WTC11 (cell line): ENCODE measurements around the gene TFPT.

Source experiments
- CTCF ChIP-seq: fragments of 200-600 bp; IDR thresholded peaks from 2 replicates; pipeline ENCODE4 v1.8.0; 2022; ENCODE audit warnings: antibody characterized with exemption
- FOXJ3 ChIP-seq: sonication (generic); formaldehyde crosslinking; IDR thresholded peaks from 2 replicates; pipeline ENCODE4 v1.9.0; 2021; ENCODE audit warnings: missing genetic modification reagents, mild to moderate bottlenecking, borderline replicate concordance
- MAX ChIP-seq: sonication (generic); formaldehyde crosslinking; IDR thresholded peaks from 2 replicates; pipeline ENCODE4 v1.8.0; 2022; ENCODE audit warnings: mild to moderate bottlenecking, missing genetic modification reagents
- SMAD4 ChIP-seq: sonication (generic); formaldehyde crosslinking; IDR thresholded peaks from 2 replicates; pipeline ENCODE4 v1.8.0; 2022; ENCODE audit warnings: mild to moderate bottlenecking, missing genetic modification reagents
- STAT6 ChIP-seq: sonication (generic); formaldehyde crosslinking; conservative IDR thresholded peaks from 2 replicates; pipeline ENCODE4 v1.8.1; 2023; ENCODE audit warnings: mild to moderate bottlenecking, low read depth, missing genetic modification reagents, moderate library complexity
- TP53 ChIP-seq: sonication (generic); formaldehyde crosslinking; IDR thresholded peaks from 2 replicates; pipeline ENCODE4 v1.8.1; 2023; ENCODE audit warnings: mild to moderate bottlenecking, missing genetic modification reagents
- USF2 ChIP-seq: sonication (generic); formaldehyde crosslinking; IDR thresholded peaks from 2 replicates; pipeline ENCODE4 v1.8.1; 2023; ENCODE audit warnings: mild to moderate bottlenecking, missing genetic modification reagents, moderate library complexity
- ZBTB21 ChIP-seq: sonication (generic); formaldehyde crosslinking; IDR thresholded peaks from 2 replicates; pipeline ENCODE4 v1.8.1; 2023; ENCODE audit warnings: mild to moderate bottlenecking, missing genetic modification reagents, borderline replicate concordance
- ZNF138 ChIP-seq: sonication (generic); formaldehyde crosslinking; conservative IDR thresholded peaks from 2 replicates; pipeline ENCODE4 v1.8.1; 2022; ENCODE audit warnings: mild to moderate bottlenecking, moderate library complexity, missing genetic modification reagents
- ZNF263 ChIP-seq: sonication (generic); formaldehyde crosslinking; IDR thresholded peaks from 2 replicates; pipeline ENCODE4 v1.8.1; 2022; ENCODE audit warnings: low read depth, mild to moderate bottlenecking, moderate library complexity, missing genetic modification reagents

GRCh38 chr19:54115109-54116063 is at the start of gene TFPT, which contains the start of gene PRPF31:
- TF ChIP-seq MAX (CRISPR knock-in tag) (peak; percentile 77), FOXJ3 (CRISPR knock-in tag) (no peak), CTCF (no peak), ZBTB21 (CRISPR knock-in tag) (no peak), STAT6 (CRISPR knock-in tag) (no peak), SMAD4 (CRISPR knock-in tag) (no peak), ZNF138 (CRISPR knock-in tag) (no peak), TP53 (CRISPR knock-in tag) (no peak), ZNF263 (no peak), USF2 (CRISPR knock-in tag) (no peak)
